ENCODE results near the gene ZNF732.
"Not testable (repeated sequence)": the region's sequence is repeated elsewhere in the genome, so short reads cannot be mapped to it uniquely, and the experiment has no call there.

ZNF732 gene

GRCh38 chr4:304969-305680, at the start of gene ZNF732:
ZNF732 (minus strand) TSS chr4:305474; CDS start chr4:305310, 164 bp downstream.
- no peak within 1 kb of the TSS for H3K4me3 Mint-ChIP-seq
- no peaks in the 10 kb centered on the region for H3K4me1 Mint-ChIP-seq (ENCODE audit: low read depth)
- no peaks in the 10 kb centered on the region for H3K36me3 Mint-ChIP-seq (ENCODE audit: low read depth)
- intact Hi-C loops (cut with micrococcal nuclease) = no loop called here
- H3K27me3 Mint-ChIP-seq = peaks cover 25% of the 10 kb centered on the region
- H3K27ac Mint-ChIP-seq = no peak within 1 kb of the TSS
- peaks cover 64% of the 10 kb centered on the region for H3K9me3 Mint-ChIP-seq

GRCh38 chr4:340011-340410, 34.7 kb upstream of the ZNF732 start:
- peaks cover 46% of the 10 kb centered on the region for H3K9me3 Mint-ChIP-seq
- H3K27ac Mint-ChIP-seq = no peak overlapping the region
- no peak overlapping the region for H3K4me3 Mint-ChIP-seq
- intact Hi-C loops (cut with micrococcal nuclease) = no loop called here
- peaks cover 83% of the 10 kb centered on the region for H3K36me3 Mint-ChIP-seq (ENCODE audit: low read depth)
- peaks cover 21% of the 10 kb centered on the region for H3K4me1 Mint-ChIP-seq (ENCODE audit: low read depth)
- peaks cover 4% of the 10 kb centered on the region for H3K27me3 Mint-ChIP-seq

- Mint-ChIP-seq H3K27me3 (peaks cover 4% of the 10 kb centered on the region), H3K9me3 (peaks cover 57% of the 10 kb centered on the region), H3K36me3 (ENCODE audit: low read depth) (peaks cover 71% of the 10 kb centered on the region), H3K27ac (peak overlapping the region; percentile 100), H3K4me3 (peak overlapping the region; percentile 99), H3K4me1 (ENCODE audit: low read depth) (peaks cover 21% of the 10 kb centered on the region)
- intact Hi-C loops (cut with micrococcal nuclease) = loop anchor here (10.0 kb wide), 1 partner anchor 136 kb away; no protein-coding TSS in a partner anchor
These were observed 33.5 kb upstream of the ZNF732 start for GRCh38 chr4:338759-339097.

- Mint-ChIP-seq H3K36me3 (ENCODE audit: low read depth) (peaks cover 65% of the 10 kb centered on the region), H3K27me3 (peaks cover 4% of the 10 kb centered on the region), H3K4me1 (ENCODE audit: low read depth) (peaks cover 21% of the 10 kb centered on the region), H3K9me3 (peaks cover 61% of the 10 kb centered on the region), H3K27ac (peak overlapping the region; percentile 100), H3K4me3 (peak overlapping the region; percentile 99)
- intact Hi-C loops (cut with micrococcal nuclease) = loop anchor here (1.0 to 10.0 kb wide), 2 partner anchors 137 to 161 kb away; partner anchors contain the start of genes PIGG and ZNF721
These were observed 32.9 kb upstream of the ZNF732 start for GRCh38 chr4:337932-338758.

- Mint-ChIP-seq H3K27me3 (peaks cover 4% of the 10 kb centered on the region), H3K4me1 (ENCODE audit: low read depth) (peaks cover 21% of the 10 kb centered on the region), H3K27ac (peak within 1 kb of the TSS; percentile 100), H3K9me3 (peaks cover 57% of the 10 kb centered on the region), H3K4me3 (peak within 1 kb of the TSS; percentile 99), H3K36me3 (ENCODE audit: low read depth) (peaks cover 57% of the 10 kb centered on the region)
- intact Hi-C loops (cut with micrococcal nuclease) = loop anchor here (1.0 to 10.0 kb wide), 2 partner anchors 137 to 162 kb away; partner anchors contain the start of genes PIGG and ZNF721
These were observed 32.1 kb upstream of the ZNF732 start, which contains the start of gene ZNF141 for GRCh38 chr4:337143-337931. ZNF141 (plus strand) TSS chr4:337814; CDS start chr4:337984, 170 bp downstream.

- Mint-ChIP-seq H3K4me3 (peak overlapping the region; percentile 99), H3K27me3 (peaks cover 4% of the 10 kb centered on the region), H3K4me1 (ENCODE audit: low read depth) (peaks cover 21% of the 10 kb centered on the region), H3K36me3 (ENCODE audit: low read depth) (peaks cover 51% of the 10 kb centered on the region), H3K27ac (peak overlapping the region; percentile 100), H3K9me3 (peaks cover 52% of the 10 kb centered on the region)
- intact Hi-C loops (cut with micrococcal nuclease) = loop anchor here (1.0 to 10.0 kb wide), 2 partner anchors 138 to 162 kb away; partner anchors contain the start of genes PIGG and ZNF721
These were observed 31.5 kb upstream of the ZNF732 start for GRCh38 chr4:336893-337142.

- Mint-ChIP-seq H3K9me3 (peaks cover 47% of the 10 kb centered on the region), H3K36me3 (ENCODE audit: low read depth) (peaks cover 46% of the 10 kb centered on the region), H3K4me3 (peak overlapping the region; percentile 99), H3K4me1 (ENCODE audit: low read depth) (peaks cover 21% of the 10 kb centered on the region), H3K27me3 (peaks cover 4% of the 10 kb centered on the region), H3K27ac (peak overlapping the region; percentile 100)
- intact Hi-C loops (cut with micrococcal nuclease) = loop anchor here (10.0 kb wide), 1 partner anchor 139 kb away; no protein-coding TSS in a partner anchor
These were observed 31.0 kb upstream of the ZNF732 start for GRCh38 chr4:336099-336892.

GRCh38 chr4:335515-335914, 30.2 kb upstream of the ZNF732 start:
- no peak overlapping the region for H3K27ac Mint-ChIP-seq
- peaks cover 39% of the 10 kb centered on the region for H3K9me3 Mint-ChIP-seq
- H3K27me3 Mint-ChIP-seq = peaks cover 4% of the 10 kb centered on the region
- no peak overlapping the region for H3K4me3 Mint-ChIP-seq
- intact Hi-C loops (cut with micrococcal nuclease) = loop anchor here (10.0 kb wide), 1 partner anchor 139 kb away; no protein-coding TSS in a partner anchor
- H3K4me1 Mint-ChIP-seq (ENCODE audit: low read depth) = peaks cover 21% of the 10 kb centered on the region
- peaks cover 38% of the 10 kb centered on the region for H3K36me3 Mint-ChIP-seq (ENCODE audit: low read depth)

GRCh38 chr4:328729-329128, 23.5 kb upstream of the ZNF732 start:
- Mint-ChIP-seq H3K36me3 (ENCODE audit: low read depth) (no peaks in the 10 kb centered on the region), H3K9me3 (peaks cover 45% of the 10 kb centered on the region), H3K27me3 (no peaks in the 10 kb centered on the region), H3K4me1 (ENCODE audit: low read depth) (no peaks in the 10 kb centered on the region), H3K4me3 (no peak overlapping the region), H3K27ac (no peak overlapping the region)
- intact Hi-C loops (cut with micrococcal nuclease) = no loop called here

- H3K4me3 Mint-ChIP-seq = no peak overlapping the region
- H3K36me3 Mint-ChIP-seq (ENCODE audit: low read depth) = no peaks in the 10 kb centered on the region
- H3K4me1 Mint-ChIP-seq (ENCODE audit: low read depth) = no peaks in the 10 kb centered on the region
- H3K27me3 Mint-ChIP-seq = peaks cover 2% of the 10 kb centered on the region
- intact Hi-C loops (cut with micrococcal nuclease) = no loop called here
- no peak overlapping the region for H3K27ac Mint-ChIP-seq
- peaks cover 54% of the 10 kb centered on the region for H3K9me3 Mint-ChIP-seq
These were observed 9.1 kb upstream of the ZNF732 start for GRCh38 chr4:314296-314903.

- peaks cover 13% of the 10 kb centered on the region for H3K27me3 Mint-ChIP-seq
- H3K9me3 Mint-ChIP-seq = peaks cover 43% of the 10 kb centered on the region
These were observed 4.5 kb upstream of the ZNF732 start for GRCh38 chr4:309807-310206.

GRCh38 chr4:306551-306961, 1.3 kb upstream of the ZNF732 start:
- Mint-ChIP-seq H3K4me3 (no peak overlapping the region), H3K9me3 (peaks cover 62% of the 10 kb centered on the region), H3K36me3 (ENCODE audit: low read depth) (no peaks in the 10 kb centered on the region), H3K4me1 (ENCODE audit: low read depth) (no peaks in the 10 kb centered on the region), H3K27ac (no peak overlapping the region), H3K27me3 (peaks cover 27% of the 10 kb centered on the region)
- intact Hi-C loops (cut with micrococcal nuclease) = no loop called here

More at GRCh38 chr4:309807-310206, 4.5 kb upstream of the ZNF732 start:
- intact Hi-C loops (cut with micrococcal nuclease) = no loop called here
- no peaks in the 10 kb centered on the region for H3K36me3 Mint-ChIP-seq (ENCODE audit: low read depth)
- no peak overlapping the region for H3K4me3 Mint-ChIP-seq
- H3K27ac Mint-ChIP-seq = no peak overlapping the region
- no peaks in the 10 kb centered on the region for H3K4me1 Mint-ChIP-seq (ENCODE audit: low read depth)

GRCh38 chr4:304516-304915, 758 bp downstream of the ZNF732 start:
- intact Hi-C loops (cut with micrococcal nuclease); H3K4me1 Mint-ChIP-seq (ENCODE audit: low read depth); H3K4me3 Mint-ChIP-seq; H3K36me3 Mint-ChIP-seq (ENCODE audit: low read depth); H3K27ac Mint-ChIP-seq: not testable (repeated sequence)
- Mint-ChIP-seq H3K9me3 (peaks cover 66% of the 10 kb centered on the region), H3K27me3 (peaks cover 25% of the 10 kb centered on the region)
